Measurements from ENCODE around the gene FOXP1. TPM values are rescaled to one million over a fixed set of nuclear protein-coding genes. Genes with fewer than 3 reads are reported as not detected.

The FOXP1 gene
- total and polyA plus RNA-seq, 8 donors, result 13.4 to 74.1 (median 44.1) TPM

DNA sequence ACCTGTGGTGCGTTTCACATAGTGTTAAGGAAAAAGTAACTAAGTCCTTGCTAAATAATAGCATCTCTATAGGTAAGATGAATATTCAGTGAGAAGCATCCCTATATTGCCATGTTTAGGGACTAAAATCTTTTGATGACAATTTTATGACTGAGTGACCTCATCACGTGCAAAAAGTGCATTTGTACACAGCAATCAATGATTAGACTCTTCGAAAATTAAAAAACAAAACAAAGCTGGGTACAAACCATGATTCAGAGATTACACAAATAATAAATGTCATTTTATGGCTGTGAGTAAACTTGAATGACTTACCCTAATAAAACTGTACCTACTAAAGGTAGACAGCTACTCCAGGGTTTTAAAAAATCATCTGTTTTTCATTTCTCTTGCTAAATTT is 505.3 kb downstream of the FOXP1 start:
- Histone ChIP-seq H3K36me3 (no peaks in the 10 kb centered on the region), H3K4me3 (no peak overlapping the region), H3K4me1 (peaks cover 0 to 7% (median under 1%) of the 10 kb centered on the region in 3 donors), H3K27me3 (no peaks in the 10 kb centered on the region), H3K9me3 (no peaks in the 10 kb centered on the region), H3K27ac (no peak overlapping the region)
- ATAC-seq, result no peak
- intact Hi-C loops (cut with DNase I), result loop anchor here in 1 of 3 donors (10.0 kb wide), 1 partner anchor 47 kb away; no protein-coding TSS in a partner anchor
- no peak for FAIRE-seq
- DNase-seq, result no peak
- 73 to 74% methylated on average over 3 of the region's 3 CpGs for WGBS, 2 donors
- TF ChIP-seq, protein P1, sequence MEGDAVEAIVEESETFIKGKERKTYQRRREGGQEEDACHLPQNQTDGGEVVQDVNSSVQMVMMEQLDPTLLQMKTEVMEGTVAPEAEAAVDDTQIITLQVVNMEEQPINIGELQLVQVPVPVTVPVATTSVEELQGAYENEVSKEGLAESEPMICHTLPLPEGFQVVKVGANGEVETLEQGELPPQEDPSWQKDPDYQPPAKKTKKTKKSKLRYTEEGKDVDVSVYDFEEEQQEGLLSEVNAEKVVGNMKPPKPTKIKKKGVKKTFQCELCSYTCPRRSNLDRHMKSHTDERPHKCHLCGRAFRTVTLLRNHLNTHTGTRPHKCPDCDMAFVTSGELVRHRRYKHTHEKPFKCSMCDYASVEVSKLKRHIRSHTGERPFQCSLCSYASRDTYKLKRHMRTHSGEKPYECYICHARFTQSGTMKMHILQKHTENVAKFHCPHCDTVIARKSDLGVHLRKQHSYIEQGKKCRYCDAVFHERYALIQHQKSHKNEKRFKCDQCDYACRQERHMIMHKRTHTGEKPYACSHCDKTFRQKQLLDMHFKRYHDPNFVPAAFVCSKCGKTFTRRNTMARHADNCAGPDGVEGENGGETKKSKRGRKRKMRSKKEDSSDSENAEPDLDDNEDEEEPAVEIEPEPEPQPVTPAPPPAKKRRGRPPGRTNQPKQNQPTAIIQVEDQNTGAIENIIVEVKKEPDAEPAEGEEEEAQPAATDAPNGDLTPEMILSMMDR (IDR thresholded peaks at IDR 0.05), result no peak

DNA sequence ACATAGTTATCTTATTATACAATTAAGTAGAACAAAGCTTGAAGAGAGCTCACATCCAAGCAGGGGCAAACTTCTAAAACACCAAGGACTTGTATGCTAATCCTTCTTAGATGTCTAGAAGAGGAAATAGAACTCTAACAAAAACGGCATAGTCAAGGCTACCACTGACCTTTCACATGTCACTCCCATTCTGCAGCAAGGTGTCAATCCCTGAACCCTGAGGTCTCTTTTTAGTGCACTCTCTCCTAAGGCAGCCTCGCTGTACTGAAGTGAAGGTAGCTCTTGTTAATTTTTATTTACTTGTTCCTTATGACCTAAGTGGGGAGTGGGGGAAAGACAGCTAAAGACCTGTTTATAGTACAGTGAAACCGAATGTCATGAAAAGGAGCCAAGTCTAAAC is 506.5 kb downstream of the FOXP1 start:
- intact Hi-C loops (cut with DNase I), result loop anchor here in 1 of 3 donors (10.0 kb wide), 1 partner anchor 48 kb away; no protein-coding TSS in a partner anchor
- TF ChIP-seq, protein P1 (IDR thresholded peaks at IDR 0.05), result no peak
- WGBS, 2 donors, result 60 to 67% methylated on average over 3 of the region's 3 CpGs
- Histone ChIP-seq H3K36me3 (no peaks in the 10 kb centered on the region), H3K27ac (no peak overlapping the region), H3K9me3 (no peaks in the 10 kb centered on the region), H3K4me1 (peaks cover 0 to 7% (median 5%) of the 10 kb centered on the region in 3 donors), H3K4me3 (no peak overlapping the region), H3K27me3 (no peaks in the 10 kb centered on the region)
- ATAC-seq, result no peak
- DNase-seq, result no peak
- FAIRE-seq, result no peak

DNA sequence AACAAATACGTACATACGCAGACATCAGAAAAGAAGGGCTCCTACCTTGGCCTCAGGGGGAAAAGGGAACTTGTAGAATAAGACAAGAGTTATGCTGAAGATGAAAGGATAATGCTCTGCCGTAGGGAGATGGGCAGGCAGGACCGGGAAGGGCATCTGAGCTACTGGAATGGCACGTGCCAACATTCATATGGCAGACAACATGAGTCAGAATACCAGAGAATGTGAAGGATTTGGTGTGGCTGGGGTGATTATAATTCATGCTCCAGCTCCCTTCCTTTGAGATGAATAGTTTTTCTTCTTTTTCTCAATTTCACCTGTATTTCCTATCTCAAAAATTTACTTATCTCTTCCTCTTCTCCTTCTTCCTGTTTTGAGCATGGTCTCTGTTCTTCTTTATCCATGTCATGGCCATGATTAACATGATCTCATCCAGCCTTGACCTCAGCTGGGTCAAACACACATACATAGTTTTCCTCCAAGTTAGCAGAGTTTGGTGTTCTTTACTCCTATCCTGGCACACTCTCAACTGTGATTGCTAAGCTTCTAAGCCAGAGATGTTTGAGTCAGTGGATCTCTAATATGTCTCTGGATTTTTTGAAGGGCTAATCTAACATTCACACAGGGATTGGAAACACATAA is 507.0 kb downstream of the FOXP1 start:
- Histone ChIP-seq H3K9me3 (no peaks in the 10 kb centered on the region), H3K27ac (no peak overlapping the region), H3K27me3 (no peaks in the 10 kb centered on the region), H3K4me1 (peaks cover 0 to 7% (median 5%) of the 10 kb centered on the region in 3 donors), H3K36me3 (no peaks in the 10 kb centered on the region), H3K4me3 (no peak overlapping the region)
- FAIRE-seq (no peak), ATAC-seq (no peak), DNase-seq (no peak)
- intact Hi-C loops (cut with DNase I), result loop anchor here in 1 of 3 donors (10.0 kb wide), 1 partner anchor 48 kb away; no protein-coding TSS in a partner anchor
- 95 to 98% methylated on average over 5 of the region's 5 CpGs for WGBS, 2 donors
- TF ChIP-seq, protein P1 (IDR thresholded peaks at IDR 0.05), result no peak

DNA sequence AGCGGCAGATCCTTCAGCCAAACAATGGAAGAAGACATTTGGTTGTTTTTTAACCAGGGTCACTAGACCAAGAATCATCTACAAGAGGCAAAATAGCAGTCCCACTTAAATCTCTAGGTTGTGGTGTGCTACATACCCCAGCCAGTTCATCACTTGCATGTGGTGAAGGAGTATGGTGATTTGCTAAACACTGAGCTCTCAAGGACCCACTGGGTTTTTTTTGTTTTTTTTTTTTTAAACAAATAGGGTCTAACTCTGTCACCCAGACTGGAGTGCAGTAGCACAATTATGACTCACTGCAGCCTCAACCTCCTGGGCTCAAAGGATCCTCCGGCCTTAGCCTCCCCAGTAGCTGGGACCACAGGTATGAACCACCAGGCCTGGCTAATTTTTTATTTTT is 508.0 kb downstream of the FOXP1 start:
- Histone ChIP-seq H3K27me3 (no peaks in the 10 kb centered on the region), H3K4me3 (no peak overlapping the region), H3K36me3 (no peaks in the 10 kb centered on the region), H3K4me1 (peaks cover 0 to 6% (median 5%) of the 10 kb centered on the region in 3 donors), H3K27ac (no peak overlapping the region), H3K9me3 (no peaks in the 10 kb centered on the region)
- intact Hi-C loops (cut with DNase I), result loop anchor here in 1 of 3 donors (10.0 kb wide), 1 partner anchor 49 kb away; no protein-coding TSS in a partner anchor
- WGBS, 2 donors, result 98 to 99% methylated on average over 2 of the region's 2 CpGs
- FAIRE-seq (no peak), ATAC-seq (no peak), DNase-seq (no peak)
- TF ChIP-seq, protein P1 (IDR thresholded peaks at IDR 0.05), result no peak

DNA sequence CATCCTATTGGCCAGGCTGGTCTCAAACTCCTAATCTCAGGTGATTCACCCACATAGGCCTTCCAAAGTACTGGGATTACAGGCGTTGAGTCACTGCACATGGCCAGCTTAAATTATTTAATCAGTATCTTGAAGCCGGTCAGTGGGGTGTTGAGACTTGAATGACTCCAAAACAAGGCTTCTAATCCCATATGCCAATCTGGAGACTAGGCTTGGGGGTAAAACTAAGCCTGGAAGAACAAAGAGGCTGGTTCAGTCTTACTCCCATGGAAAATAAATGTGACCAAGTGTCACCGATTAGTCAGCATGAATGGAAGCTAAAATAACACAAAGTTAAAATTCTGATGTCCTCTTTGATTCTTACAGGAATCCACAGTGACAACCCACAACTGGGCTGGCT is 509.1 kb downstream of the FOXP1 start:
- Histone ChIP-seq H3K36me3 (no peaks in the 10 kb centered on the region), H3K4me3 (no peak overlapping the region), H3K27ac (no peak overlapping the region), H3K4me1 (peaks cover 0 to 5% (median 0%) of the 10 kb centered on the region in 3 donors), H3K27me3 (no peaks in the 10 kb centered on the region), H3K9me3 (no peaks in the 10 kb centered on the region)
- DNase-seq (no peak), FAIRE-seq (no peak), ATAC-seq (no peak)
- WGBS, 2 donors, result 93 to 95% methylated on average over 3 of the region's 3 CpGs
- intact Hi-C loops (cut with DNase I), result loop anchor here in 1 of 3 donors (10.0 kb wide), 1 partner anchor 50 kb away; no protein-coding TSS in a partner anchor
- TF ChIP-seq, protein P1 (IDR thresholded peaks at IDR 0.05), result no peak
